Omental fat pad (tissue), 4 donors: Measurements from ENCODE around the gene MRRF. TPM values are rescaled to one million over a fixed set of nuclear protein-coding genes. Genes with fewer than 3 reads are reported as not detected.

Experiments used
- ATAC-seq: fragments of 150-250 bp; one replicate; pipeline ENCODE4 v1.9.1; 2016; ENCODE audit warnings: mild to moderate bottlenecking, moderate library complexity; ENCODE audit not compliant: low FRiP score
- DNase-seq: peaks from one replicate; pipeline ENCODE4 v3.0.0-alpha.2; 2019; ENCODE audit warnings: low spot score
- CTCF ChIP-seq, 3 donors: fragments of 450-650 bp; IDR thresholded peaks; one replicate each; pipeline ENCODE4 v1.5.1; 2016 to 2017; ENCODE audit warnings: antibody characterized with exemption in 3 of 3, mild to moderate bottlenecking in 3 of 3, moderate library complexity in 2 of 3
- total RNA-seq, 4 donors: library from RNA; depleted of rRNA; stranded (reverse); fragments of >200 nt; gene quantifications; one replicate each; pipeline ENCODE4 v1.1.0, GENCODE V29; 2016

Gene MRRF
- total RNA-seq, 4 donors from 2014 or later: 31.2 to 44.6 (median 38.1) TPM

GRCh38 chr9:122347348-122348287 lies 82.9 kb downstream of the MRRF start:
- no peak for TF ChIP-seq CTCF (IDR thresholded peaks at IDR 0.05)
- DNase-seq: no peak
- ATAC-seq: peak; percentile 12

- ATAC-seq: no peak
- no peak for DNase-seq
- no peak for TF ChIP-seq CTCF (IDR thresholded peaks at IDR 0.05)
Measured at GRCh38 chr9:122348288-122348777, 83.7 kb downstream of the MRRF start.

GRCh38 chr9:122348791-122349190 lies 84.1 kb downstream of the MRRF start:
- no peak for TF ChIP-seq CTCF (IDR thresholded peaks at IDR 0.05)
- DNase-seq: no peak

GRCh38 chr9:122349201-122349600 lies 84.5 kb downstream of the MRRF start:
- TF ChIP-seq CTCF (IDR thresholded peaks at IDR 0.05): no peak
- no peak for DNase-seq

More at GRCh38 chr9:122348791-122349190, 84.1 kb downstream of the MRRF start:
- ATAC-seq: no peak

GRCh38 chr9:122350577-122351355 lies 86.1 kb downstream of the MRRF start:
- peak in 2 of 3 donors; percentile 65 to 93 for TF ChIP-seq CTCF (IDR thresholded peaks at IDR 0.05)
- DNase-seq (no peak), ATAC-seq (peak; percentile 69)

More at GRCh38 chr9:122349201-122349600, 84.5 kb downstream of the MRRF start:
- ATAC-seq: no peak

- no peak for DNase-seq
- ATAC-seq: no peak
Measured at GRCh38 chr9:122354536-122355199, 90.0 kb downstream of the MRRF start.

More at GRCh38 chr9:122354536-122355199, 90.0 kb downstream of the MRRF start:
- no peak for TF ChIP-seq CTCF (IDR thresholded peaks at IDR 0.05)
